Fibroblast of skin of right biceps (primary cell): ENCODE measurements around the gene ZSCAN30.

Experiments
- DNase-seq: peaks from one replicate; pipeline ENCODE4 v3.0.0-alpha.2; 2013

The ZSCAN30 gene

GRCh38 chr18:35278085-35278484 lies 11.9 kb downstream of the ZSCAN30 start:
- DNase-seq = no peak

DNA sequence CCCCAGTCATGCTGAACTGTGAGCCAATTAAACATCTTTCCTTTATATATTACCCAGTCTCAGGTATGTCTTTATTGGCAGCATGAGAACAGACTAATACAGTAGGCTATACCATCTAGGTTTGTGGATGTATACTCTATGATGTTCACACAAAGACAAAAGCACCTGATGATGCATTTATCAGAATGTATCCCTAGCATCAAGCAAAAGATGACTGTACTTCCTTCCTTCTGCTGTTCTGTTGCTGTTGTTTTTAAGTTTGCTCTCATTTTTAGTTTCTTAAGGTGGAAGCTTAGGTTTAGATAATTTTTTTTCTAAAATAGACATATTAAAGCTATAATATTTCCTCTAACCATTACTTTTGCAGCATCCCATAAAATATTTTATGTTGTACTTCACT lies 12.4 kb downstream of the ZSCAN30 start:
- no peak for DNase-seq

GRCh38 chr18:35276267-35276666 lies 13.8 kb downstream of the ZSCAN30 start:
- DNase-seq = no peak

GRCh38 chr18:35271656-35272055 lies 18.4 kb downstream of the ZSCAN30 start:
- no peak for DNase-seq

GRCh38 chr18:35268821-35269220 lies 21.2 kb downstream of the ZSCAN30 start:
- DNase-seq = no peak

DNA sequence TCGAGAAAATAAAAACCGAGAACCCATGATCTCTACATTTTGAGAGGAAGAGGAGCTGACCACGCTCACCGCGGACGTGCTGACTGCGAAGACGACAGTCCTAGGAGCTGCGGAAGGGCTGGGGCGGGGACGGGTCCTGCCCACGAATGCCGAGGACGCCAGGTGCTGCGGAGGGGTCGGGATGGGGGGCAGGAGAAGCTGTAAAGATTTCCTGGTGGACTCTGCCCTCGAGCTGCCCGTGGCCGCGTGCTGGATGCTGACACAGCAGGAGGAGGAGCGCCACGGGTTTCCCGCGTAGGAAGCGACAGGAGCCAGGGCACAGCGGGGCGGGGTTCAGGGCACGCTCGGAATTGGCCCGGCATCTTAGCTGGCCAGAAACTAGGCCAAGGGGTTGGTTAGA lies 22.2 kb downstream of the ZSCAN30 start:
- no peak for DNase-seq

DNA sequence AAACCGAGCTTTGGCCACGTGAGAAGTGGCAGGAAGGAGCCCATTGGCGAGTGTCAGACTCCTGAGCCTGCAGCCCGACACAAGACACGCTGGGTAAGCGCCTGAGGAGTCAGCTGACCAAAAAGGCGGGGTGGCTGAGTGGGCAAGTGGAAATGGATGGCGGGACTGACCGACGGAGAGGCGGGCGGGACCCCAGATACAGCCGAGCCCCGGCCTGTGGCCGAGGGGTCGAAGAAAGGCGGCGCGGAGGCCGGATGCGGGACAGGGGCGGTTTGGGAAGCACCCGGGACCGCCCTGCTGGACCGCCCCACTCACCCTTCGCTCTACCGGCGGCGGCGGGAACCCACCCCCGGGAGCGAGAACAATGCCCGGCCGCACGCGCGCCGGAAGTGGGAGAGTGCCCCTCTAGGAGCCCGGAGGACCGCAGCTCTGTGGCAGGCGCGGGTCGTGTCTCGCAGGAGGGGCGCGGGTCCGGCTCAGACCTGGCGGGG lies 22.8 kb downstream of the ZSCAN30 start:
- DNase-seq = peak; percentile 72

DNA sequence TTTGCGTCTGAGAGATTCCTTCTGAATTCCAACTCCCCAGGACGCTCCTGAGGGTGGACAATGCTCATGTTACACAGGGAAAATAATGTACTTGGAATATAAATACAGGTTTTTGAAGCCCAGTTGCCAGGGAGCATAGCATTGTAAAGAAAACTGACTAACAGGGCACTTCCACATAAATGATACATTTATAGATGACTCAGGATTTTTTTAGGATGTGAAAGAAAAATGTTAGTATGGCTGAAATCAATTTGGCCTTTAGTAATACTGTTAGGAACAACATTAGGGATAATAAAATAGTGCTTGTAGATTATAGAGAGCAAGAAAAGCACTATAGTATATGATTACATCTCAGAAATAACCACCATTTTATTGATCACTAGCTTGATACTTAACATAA lies 25.6 kb downstream of the ZSCAN30 start:
- no peak for DNase-seq

- no peak for DNase-seq
These were observed 33.1 kb downstream of the ZSCAN30 start for GRCh38 chr18:35256947-35257346.

DNA sequence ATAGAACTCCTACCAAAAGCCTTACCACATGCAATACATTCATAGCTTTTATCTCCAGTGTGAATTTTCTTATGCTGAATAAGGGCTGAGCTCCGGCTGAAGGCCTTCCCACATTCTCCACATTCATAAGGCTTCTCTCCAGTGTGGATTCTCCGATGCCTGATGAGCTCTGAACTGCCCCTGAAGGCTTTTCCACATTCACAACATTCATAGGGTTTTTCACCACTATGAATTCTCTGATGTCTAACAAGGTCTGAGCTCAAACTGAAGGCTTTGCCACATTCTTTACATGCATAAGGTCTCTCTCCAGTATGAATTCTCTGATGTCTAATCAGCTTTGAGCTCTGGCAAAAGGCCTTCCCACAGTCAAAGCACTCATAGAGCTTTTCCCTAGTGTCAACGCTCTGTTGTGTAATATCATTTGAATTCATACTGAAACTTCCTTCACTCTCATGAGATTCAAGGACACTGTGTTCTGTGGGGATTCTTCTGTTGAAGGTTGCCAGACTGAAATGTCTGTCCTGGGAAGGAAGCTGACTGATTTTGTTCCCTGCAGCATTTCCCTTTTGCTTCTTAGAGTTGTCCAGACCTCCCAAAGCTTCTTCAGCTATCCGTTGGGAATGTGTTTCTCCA lies 36.3 kb downstream of the ZSCAN30 start:
- no peak for DNase-seq

DNA sequence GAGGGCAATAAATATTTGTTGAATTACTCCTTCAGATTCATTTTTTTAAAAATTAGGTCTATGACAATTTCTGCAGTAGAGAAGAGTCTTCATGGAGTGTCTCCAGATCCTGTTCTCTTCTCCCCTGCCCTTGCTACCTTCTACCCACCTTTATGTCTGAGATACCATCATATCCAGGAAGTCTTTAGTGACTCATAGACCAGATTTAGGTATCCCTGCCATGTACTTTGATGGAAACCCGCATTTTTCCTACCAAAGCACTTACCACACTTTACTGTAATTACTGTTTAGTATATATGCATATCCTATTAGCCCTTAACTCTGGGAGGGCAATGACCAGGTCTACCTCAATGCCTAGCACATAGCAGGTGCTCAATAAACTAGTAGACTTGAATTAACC lies 37.6 kb downstream of the ZSCAN30 start:
- DNase-seq = no peak

- DNase-seq = no peak
These were observed 41.6 kb downstream of the ZSCAN30 start for GRCh38 chr18:35248429-35248828.

DNA sequence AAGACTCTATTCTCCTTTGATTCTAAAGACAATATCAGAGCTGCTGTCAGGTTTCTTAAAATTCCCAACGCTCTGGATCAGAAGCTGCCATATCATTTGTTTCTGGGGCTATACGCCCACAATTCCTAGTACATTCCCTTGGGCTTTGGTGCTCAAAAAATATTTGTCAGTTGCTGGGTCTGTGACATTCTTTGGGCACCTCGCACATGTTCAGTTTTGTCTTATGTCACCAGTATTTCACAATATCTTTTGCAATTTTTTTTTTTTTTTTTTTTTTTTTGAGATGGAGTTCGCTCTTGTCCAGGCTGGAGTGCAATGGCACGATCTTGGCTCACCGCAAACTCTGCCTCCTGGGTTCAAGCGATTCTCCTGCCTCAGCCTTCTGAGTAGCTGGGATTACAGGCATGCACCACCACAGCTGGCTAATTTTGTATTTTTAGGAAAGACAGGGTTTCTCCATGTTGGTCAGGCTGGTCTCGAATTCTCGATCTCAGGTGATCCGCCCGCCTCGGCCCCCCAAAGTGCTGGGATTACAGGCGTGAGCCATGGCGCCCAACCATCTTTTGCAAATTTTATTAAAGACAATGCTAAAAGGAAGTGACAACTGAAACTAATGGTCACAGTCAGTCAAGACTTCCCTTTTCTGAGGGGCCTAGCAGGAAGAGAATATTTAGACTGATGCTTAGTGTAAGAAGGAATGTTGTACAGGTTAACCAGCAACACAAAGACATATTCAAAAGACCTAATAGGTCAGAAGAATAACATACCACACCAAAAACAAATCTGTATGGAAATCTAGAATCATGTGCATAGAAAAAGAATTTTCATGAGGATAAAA lies 42.4 kb downstream of the ZSCAN30 start:
- DNase-seq = no peak

- no peak for DNase-seq
These were observed 43.2 kb downstream of the ZSCAN30 start for GRCh38 chr18:35246831-35247230.

GRCh38 chr18:35245719-35246317 lies 44.2 kb downstream of the ZSCAN30 start:
- no peak for DNase-seq

DNA sequence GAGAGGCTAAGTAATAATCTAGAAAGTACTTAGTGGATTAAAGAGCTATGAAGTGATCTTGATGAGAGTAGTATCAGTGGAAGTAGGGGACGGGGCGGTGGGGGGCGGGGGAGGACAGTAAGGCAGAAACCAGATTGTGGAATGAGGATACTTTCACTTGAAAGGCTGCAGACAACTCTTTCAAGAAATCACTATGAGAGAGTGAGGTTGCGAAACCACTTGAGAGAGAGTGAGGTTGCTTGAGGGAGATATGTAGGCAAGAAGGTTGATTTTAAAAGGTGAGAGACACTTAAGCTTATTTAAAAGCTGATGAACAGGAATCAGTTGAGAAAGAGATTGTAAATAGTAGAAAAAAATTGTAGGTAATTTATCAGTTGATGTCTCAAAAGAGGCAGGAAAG lies 45.4 kb downstream of the ZSCAN30 start:
- no peak for DNase-seq

GRCh38 chr18:35242426-35242825 lies 47.6 kb downstream of the ZSCAN30 start:
- DNase-seq = no peak

- no peak for DNase-seq
These were observed 48.6 kb downstream of the ZSCAN30 start for GRCh38 chr18:35241448-35241804.

DNA sequence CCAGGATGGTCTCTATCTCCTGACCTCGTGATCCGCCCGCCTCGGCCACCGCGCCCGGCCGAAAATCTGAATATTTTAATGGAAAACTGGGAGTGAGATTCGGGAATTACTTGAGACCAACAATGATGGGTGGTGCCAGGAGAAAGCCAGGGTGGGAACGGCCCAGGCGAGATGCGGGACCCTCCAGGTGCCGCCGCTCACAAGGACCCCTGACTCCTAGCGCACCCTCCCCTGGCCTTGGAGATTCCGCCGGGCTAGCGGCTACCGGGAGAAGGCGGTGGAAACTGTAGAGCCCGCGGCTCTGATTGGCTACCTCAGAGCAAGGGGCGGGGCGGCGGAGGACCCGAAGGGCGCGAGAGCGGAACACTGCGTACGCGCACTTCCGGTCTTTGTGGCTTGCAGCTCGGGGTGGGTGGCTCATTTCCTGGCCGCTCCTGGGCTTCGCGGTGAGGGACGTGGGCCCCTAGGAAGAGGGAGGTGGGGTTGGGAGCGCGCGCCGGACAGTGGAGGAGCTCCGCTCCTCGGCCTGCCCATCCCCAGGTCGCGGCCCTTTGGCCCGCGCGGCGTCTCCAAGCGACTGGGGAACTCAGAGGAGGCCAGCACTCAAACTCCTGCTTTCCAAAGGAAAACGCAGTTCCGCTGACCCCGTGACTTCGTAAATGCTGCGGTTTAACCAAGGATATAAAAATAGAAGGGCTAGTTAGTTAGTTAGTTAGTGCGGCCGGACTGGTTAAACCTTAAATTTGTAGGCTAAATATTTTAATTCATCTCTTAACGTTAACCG lies 49.2 kb downstream of the ZSCAN30 start, which contains the start of gene ZNF397:
Gene ZNF397, plus strand, starts transcription at position 371 of the 784 bp plus-strand sequence. CDS start 1,437 bp downstream, outside the sequence.
- DNase-seq = peak; percentile 97

DNA sequence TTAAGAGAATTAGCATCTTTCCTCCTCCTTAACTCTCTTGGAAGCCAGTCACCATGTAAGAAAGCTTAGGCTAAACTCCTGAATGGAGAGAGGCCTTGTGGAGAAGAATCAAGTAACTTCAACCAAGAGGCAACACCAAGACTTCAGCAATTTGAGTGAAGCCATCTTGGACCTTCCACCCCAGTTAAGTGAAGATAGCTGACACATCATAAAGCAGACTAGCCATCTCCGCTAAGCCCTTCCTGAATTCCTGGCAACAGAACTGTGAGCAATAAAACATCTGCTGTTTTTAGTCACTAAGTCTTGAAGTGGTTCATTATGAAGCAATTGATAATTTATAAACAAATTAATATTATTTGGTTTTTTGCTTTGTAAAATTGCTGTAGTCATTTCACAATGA lies 50.7 kb downstream of the ZSCAN30 start:
- no peak for DNase-seq

DNA sequence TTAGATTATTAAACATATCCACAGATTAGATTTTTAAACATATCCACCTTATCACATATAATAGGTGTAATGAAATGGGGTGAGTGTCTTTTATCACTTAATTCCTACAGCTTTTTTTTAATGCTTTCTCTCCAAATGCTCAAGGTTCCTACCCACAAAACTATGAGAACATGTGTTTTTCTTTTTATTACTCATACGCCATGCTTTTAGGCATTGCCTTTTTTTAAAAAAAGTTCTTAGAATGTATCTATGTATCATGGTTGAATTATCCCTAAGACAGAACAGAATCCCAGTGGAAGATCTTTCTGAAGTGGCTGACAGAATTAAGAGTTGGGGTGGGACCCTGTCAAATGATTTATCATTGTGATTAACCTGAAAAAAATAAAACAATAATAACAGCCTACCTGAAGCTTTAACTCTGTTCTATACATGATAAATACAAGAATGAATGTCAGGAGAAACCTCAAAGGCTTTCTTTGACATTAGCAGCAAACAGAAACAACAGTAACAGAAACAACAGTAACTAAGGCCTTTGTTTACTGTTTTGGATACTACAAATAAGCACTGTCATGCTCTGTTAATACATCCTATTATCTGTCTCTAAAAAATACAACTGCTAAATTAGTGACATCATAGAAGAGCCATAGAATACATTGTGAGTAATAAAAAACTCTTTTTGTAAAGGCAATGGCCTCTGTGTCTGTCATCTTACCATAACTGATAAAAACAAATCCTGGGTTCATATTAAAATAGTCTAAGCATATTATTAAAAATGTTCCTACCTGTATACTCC lies 53.3 kb downstream of the ZSCAN30 start:
- DNase-seq = peak; percentile 22

DNA sequence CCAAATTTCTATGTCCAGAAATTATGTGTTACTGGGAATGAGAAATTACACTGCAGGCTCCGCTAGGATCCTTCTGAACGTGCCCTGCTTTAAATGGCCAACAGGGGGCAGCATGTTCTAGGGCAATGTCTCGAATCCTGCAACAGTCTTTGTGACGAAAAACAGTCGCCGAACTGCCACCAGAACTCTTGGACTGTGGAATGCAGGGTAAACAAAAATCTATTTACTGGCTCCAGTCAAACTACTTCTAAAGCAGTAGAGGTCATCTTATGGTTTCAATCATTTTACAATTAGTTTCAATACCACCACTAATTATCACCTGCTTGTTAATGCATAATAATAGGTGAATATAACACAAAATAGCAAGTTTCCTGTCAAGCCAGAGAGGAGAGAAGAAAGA lies 59.0 kb downstream of the ZSCAN30 start:
- peak; percentile 61 for DNase-seq
